Astrocyte (in vitro differentiated cells and primary cell): ENCODE results near the gene CEND1. TPM values are rescaled to one million over a fixed set of nuclear protein-coding genes. Genes with fewer than 3 reads are reported as not detected.

Experiments
- DNase-seq: peaks from one replicate; pipeline ENCODE4 v3.0.0-alpha.2; 2010; ENCODE audit warnings: low read depth
- FAIRE-seq: peaks from 2 replicates; lab custom pipeline; 2011; peaks lifted over from hg19 to GRCh38; lab: Jason Lieb, UNC
- H2AFZ ChIP-seq: 2 replicates; pipeline ENCODE4 v1.6.0; 2012; ENCODE audit warnings: low read depth, low read length, inconsistent platforms
- H3K27ac ChIP-seq: 2 replicates; pipeline ENCODE4 v1.5.1; 2011; ENCODE audit warnings: low read depth, low read length, inconsistent platforms
- H3K27me3 ChIP-seq: 2 replicates; pipeline ENCODE4 v1.6.0; 2011; ENCODE audit warnings: low read length, inconsistent platforms; ENCODE audit not compliant: insufficient read depth
- H3K36me3 ChIP-seq: 2 replicates; pipeline ENCODE4 v1.5.1; 2011; ENCODE audit warnings: low read length, inconsistent platforms; ENCODE audit not compliant: insufficient read depth
- H3K4me1 ChIP-seq: 2 replicates; pipeline ENCODE4 v1.5.1; 2011; ENCODE audit warnings: low read length, inconsistent platforms; ENCODE audit not compliant: insufficient read depth
- H3K4me2 ChIP-seq: 2 replicates; pipeline ENCODE4 v1.6.0; 2012; ENCODE audit warnings: low read length, inconsistent platforms
- H3K4me3 ChIP-seq: 2 replicates; pipeline ENCODE4 v1.5.1; 2011; ENCODE audit warnings: low read depth, mild to moderate bottlenecking, low read length, inconsistent platforms; ENCODE audit not compliant: insufficient read depth
- H3K79me2 ChIP-seq: 2 replicates; pipeline ENCODE4 v1.6.0; 2012; ENCODE audit warnings: mild to moderate bottlenecking, low read length, inconsistent platforms; ENCODE audit not compliant: insufficient read depth
- H3K9ac ChIP-seq: 2 replicates; pipeline ENCODE4 v1.6.0; 2012; ENCODE audit warnings: mild to moderate bottlenecking, low read length, inconsistent platforms
- H3K9me3 ChIP-seq: 2 replicates; pipeline ENCODE4 v1.5.1; 2012; ENCODE audit warnings: low read depth, mild to moderate bottlenecking, low read length, inconsistent platforms; ENCODE audit not compliant: insufficient read depth
- H4K20me1 ChIP-seq: 2 replicates; pipeline ENCODE4 v1.6.0; 2012; ENCODE audit warnings: low read length, inconsistent platforms; ENCODE audit not compliant: insufficient read depth
- H3K27ac Mint-ChIP-seq: one replicate; pipeline ENCODE4 v1.8.0; 2021; ENCODE audit warnings: mild to moderate bottlenecking, mixed read lengths; ENCODE audit not compliant: unreplicated experiment
- H3K27me3 Mint-ChIP-seq: one replicate; pipeline ENCODE4 v1.8.0; 2021; ENCODE audit warnings: low read depth, mixed read lengths; ENCODE audit not compliant: unreplicated experiment
- H3K36me3 Mint-ChIP-seq: one replicate; pipeline ENCODE4 v1.8.0; 2021; ENCODE audit warnings: low read depth, mixed read lengths; ENCODE audit not compliant: unreplicated experiment
- H3K4me1 Mint-ChIP-seq: one replicate; pipeline ENCODE4 v1.8.0; 2021; ENCODE audit warnings: low read depth, mixed read lengths; ENCODE audit not compliant: unreplicated experiment
- H3K4me3 Mint-ChIP-seq: one replicate; pipeline ENCODE4 v1.8.0; 2021; ENCODE audit warnings: mild to moderate bottlenecking, moderate library complexity, mixed read lengths; ENCODE audit not compliant: unreplicated experiment
- H3K9me3 Mint-ChIP-seq: one replicate; pipeline ENCODE4 v1.8.0; 2021; ENCODE audit warnings: mild to moderate bottlenecking, mixed read lengths; ENCODE audit not compliant: unreplicated experiment
- EZH2 ChIP-seq: IDR thresholded peaks from 2 replicates; pipeline ENCODE4 v1.6.1; 2012; ENCODE audit warnings: mild to moderate bottlenecking, low read length, inconsistent platforms; ENCODE audit not compliant: insufficient read depth
- total RNA-seq: library from RNA; stranded (reverse); gene quantifications from 2 replicates; pipeline ENCODE4 v1.2.1, GENCODE V29; 2021
- TF ChIP-seq, protein P1 (sequence below): IDR thresholded peaks from 2 replicates; pipeline ENCODE4 v1.5.1; 2011; ENCODE audit warnings: low read depth, mild to moderate bottlenecking, inconsistent platforms, low read length, moderate library complexity; ENCODE audit not compliant: insufficient read depth

CEND1 gene
- total RNA-seq, 1 donor from 2014 or later = 0.59 TPM

DNA sequence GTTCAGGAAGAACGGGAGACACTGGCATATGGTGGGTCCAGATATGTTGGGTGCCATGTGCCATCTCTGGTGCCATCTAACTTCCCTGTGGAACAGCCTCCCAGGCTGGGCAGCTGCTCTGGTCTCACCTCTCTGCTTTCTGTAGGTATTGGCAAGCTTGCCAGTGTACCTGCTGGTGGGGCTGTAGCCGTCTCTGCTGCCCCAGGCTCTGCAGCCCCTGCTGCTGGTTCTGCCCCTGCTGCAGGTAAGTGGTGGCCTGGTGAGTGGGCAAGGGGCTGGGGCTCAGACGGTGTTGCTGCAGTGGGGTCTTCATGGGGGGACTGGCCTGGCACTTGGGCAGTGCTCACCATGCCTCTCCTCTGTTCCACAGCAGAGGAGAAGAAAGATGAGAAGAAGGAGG is 22.5 kb upstream of the CEND1 start:
- peaks cover 17% of the 10 kb centered on the region for H3K4me1 ChIP-seq
- no peak overlapping the region for H3K4me2 ChIP-seq
- DNase-seq = no peak
- H3K4me3 ChIP-seq = no peak overlapping the region
- no peak for TF ChIP-seq EZH2
- TF ChIP-seq, protein P1, sequence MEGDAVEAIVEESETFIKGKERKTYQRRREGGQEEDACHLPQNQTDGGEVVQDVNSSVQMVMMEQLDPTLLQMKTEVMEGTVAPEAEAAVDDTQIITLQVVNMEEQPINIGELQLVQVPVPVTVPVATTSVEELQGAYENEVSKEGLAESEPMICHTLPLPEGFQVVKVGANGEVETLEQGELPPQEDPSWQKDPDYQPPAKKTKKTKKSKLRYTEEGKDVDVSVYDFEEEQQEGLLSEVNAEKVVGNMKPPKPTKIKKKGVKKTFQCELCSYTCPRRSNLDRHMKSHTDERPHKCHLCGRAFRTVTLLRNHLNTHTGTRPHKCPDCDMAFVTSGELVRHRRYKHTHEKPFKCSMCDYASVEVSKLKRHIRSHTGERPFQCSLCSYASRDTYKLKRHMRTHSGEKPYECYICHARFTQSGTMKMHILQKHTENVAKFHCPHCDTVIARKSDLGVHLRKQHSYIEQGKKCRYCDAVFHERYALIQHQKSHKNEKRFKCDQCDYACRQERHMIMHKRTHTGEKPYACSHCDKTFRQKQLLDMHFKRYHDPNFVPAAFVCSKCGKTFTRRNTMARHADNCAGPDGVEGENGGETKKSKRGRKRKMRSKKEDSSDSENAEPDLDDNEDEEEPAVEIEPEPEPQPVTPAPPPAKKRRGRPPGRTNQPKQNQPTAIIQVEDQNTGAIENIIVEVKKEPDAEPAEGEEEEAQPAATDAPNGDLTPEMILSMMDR = no peak
- H3K27ac ChIP-seq = no peak overlapping the region
- H3K27me3 Mint-ChIP-seq = no peaks in the 10 kb centered on the region
- H3K4me3 Mint-ChIP-seq = peak overlapping the region; percentile 96
- H3K79me2 ChIP-seq = peaks cover 57% of the 10 kb centered on the region
- H3K9me3 Mint-ChIP-seq = no peaks in the 10 kb centered on the region
- no peak for FAIRE-seq
- no peaks in the 10 kb centered on the region for H3K9me3 ChIP-seq
- H3K27ac Mint-ChIP-seq = no peak overlapping the region
- H3K4me1 Mint-ChIP-seq = peaks cover 18% of the 10 kb centered on the region
- H3K27me3 ChIP-seq = no peaks in the 10 kb centered on the region
- peaks cover 15% of the 10 kb centered on the region for H3K36me3 Mint-ChIP-seq
- peaks cover 39% of the 10 kb centered on the region for H4K20me1 ChIP-seq
- no peak overlapping the region for H3K9ac ChIP-seq
- H3K36me3 ChIP-seq = peaks cover 23% of the 10 kb centered on the region
- H2AFZ ChIP-seq = no peak overlapping the region

DNA sequence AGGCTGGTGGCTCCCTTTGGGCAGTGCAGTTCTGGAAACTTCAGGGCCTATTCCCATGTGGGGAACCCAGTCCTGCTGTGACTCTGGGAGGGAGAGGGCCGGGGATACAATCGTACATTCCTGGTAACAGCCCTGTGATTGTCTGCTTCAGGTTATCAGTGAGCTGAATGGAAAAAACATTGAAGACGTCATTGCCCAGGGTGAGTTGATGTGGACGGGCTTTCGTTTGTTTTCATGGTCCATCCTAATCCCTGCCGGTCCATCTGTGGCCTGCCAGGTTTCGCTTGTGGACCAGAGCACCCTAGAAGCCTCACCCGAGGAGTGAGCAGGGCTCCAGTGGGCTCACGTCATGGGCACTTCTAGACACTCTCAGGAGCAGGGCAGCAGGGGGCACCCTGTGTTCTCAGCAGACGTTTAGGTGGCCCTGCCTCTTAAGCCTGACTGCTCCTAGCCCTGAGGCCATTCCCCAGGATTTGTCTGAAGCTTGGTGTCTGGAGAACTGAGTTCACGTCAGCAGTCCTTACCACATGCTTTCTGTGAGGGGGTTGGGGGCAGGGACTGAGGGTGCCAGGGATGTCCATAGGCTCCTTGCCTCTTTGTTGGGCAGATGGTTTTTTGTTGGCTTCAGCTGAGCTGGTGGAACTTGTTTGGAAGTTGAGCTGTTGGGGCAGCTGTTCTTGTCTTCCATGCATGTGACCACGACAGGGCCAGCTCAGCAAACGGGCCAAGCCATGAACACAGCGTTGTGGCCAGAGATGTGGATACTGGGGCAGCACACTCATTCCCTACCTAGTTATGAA is 21.8 kb upstream of the CEND1 start:
- Histone ChIP-seq H2AFZ (no peak overlapping the region), H4K20me1 (peaks cover 39% of the 10 kb centered on the region), H3K9ac (peak overlapping the region; percentile 94), H3K9me3 (no peaks in the 10 kb centered on the region), H3K79me2 (peaks cover 57% of the 10 kb centered on the region), H3K4me2 (peak overlapping the region; percentile 92), H3K4me1 (peaks cover 17% of the 10 kb centered on the region), H3K27ac (no peak overlapping the region), H3K4me3 (peak overlapping the region; percentile 87), H3K36me3 (peaks cover 23% of the 10 kb centered on the region), H3K27me3 (no peaks in the 10 kb centered on the region)
- DNase-seq = no peak
- peak overlapping the region; percentile 96 for H3K4me3 Mint-ChIP-seq
- peak overlapping the region; percentile 87 for H3K27ac Mint-ChIP-seq
- no peak for FAIRE-seq
- no peaks in the 10 kb centered on the region for H3K9me3 Mint-ChIP-seq
- no peak for TF ChIP-seq EZH2
- TF ChIP-seq, protein P1 = no peak
- H3K4me1 Mint-ChIP-seq = peaks cover 18% of the 10 kb centered on the region
- H3K36me3 Mint-ChIP-seq = peaks cover 15% of the 10 kb centered on the region
- H3K27me3 Mint-ChIP-seq = no peaks in the 10 kb centered on the region

DNA sequence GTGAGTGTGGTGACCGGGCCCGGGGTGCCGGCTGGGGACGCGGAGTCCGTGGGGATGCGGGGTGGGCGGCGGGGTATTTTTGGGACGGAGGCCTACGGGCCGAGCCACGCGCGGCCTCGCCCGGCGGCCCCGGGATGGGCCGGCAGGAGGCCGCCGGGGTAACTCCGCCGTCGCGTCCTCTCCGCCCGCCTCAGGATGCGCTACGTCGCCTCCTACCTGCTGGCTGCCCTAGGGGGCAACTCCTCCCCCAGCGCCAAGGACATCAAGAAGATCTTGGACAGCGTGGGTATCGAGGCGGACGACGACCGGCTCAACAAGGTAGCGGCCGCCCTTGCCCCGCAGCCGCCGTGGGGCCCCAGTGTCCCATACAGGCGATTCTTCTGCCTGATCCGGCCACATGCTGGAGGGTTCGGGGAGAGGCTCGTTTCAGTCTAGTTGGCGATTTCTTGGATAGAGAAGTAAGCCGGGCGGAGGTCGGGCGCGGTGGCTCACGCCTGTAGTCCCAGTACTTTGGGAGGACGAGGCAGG is 20.2 kb upstream of the CEND1 start:
- Histone ChIP-seq H3K27me3 (no peaks in the 10 kb centered on the region), H3K79me2 (peaks cover 57% of the 10 kb centered on the region), H3K9me3 (no peaks in the 10 kb centered on the region), H3K4me3 (peak overlapping the region; percentile 87), H4K20me1 (peaks cover 39% of the 10 kb centered on the region), H3K36me3 (peaks cover 23% of the 10 kb centered on the region), H3K4me1 (peaks cover 22% of the 10 kb centered on the region), H3K9ac (peak overlapping the region; percentile 94), H2AFZ (no peak overlapping the region), H3K4me2 (peak overlapping the region; percentile 92), H3K27ac (peak overlapping the region; percentile 99)
- Mint-ChIP-seq H3K9me3 (no peaks in the 10 kb centered on the region), H3K4me1 (peaks cover 18% of the 10 kb centered on the region), H3K27me3 (no peaks in the 10 kb centered on the region), H3K4me3 (peak overlapping the region; percentile 96), H3K36me3 (peaks cover 14% of the 10 kb centered on the region), H3K27ac (peak overlapping the region; percentile 91)
- no peak for DNase-seq
- FAIRE-seq = no peak
- TF ChIP-seq EZH2 = no peak
- TF ChIP-seq, protein P1 = no peak
